ENCODE results near the gene OR8K3. TPM values are rescaled to one million over a fixed set of nuclear protein-coding genes. Genes with fewer than 3 reads are reported as not detected.

Gene OR8K3
- total RNA-seq, 2 donors from 2014 or later = not detected

- Histone ChIP-seq H3K4me3 (no peak within 1 kb of the TSS), H3K4me1 (replicated peaks) (no peaks in the 10 kb centered on the region), H3K36me3 (no peaks in the 10 kb centered on the region), H3K9me3 (no peaks in the 10 kb centered on the region), H3K27me3 (replicated peaks; ENCODE audit: insufficient read depth) (no peaks in the 10 kb centered on the region), H3K27ac (no peak within 1 kb of the TSS)
- TF ChIP-seq POLR2AphosphoS5 (IDR thresholded peaks at IDR 0.05) (no peak), POLR2A (IDR thresholded peaks at IDR 0.05) (no peak), CTCF (IDR thresholded peaks at IDR 0.05) (no peak)
- 83% methylated on average over 2 of the region's 2 CpGs for WGBS
- DNase-seq (ENCODE audit: low spot score) = no peak
- intact Hi-C loops (cut with DNase I) = no loop called here
Observed at GRCh38 chr11:56353991-56354390, 39.0 kb downstream of the OR8K3 start, which contains the start of gene OR8J1. Gene OR8J1 (plus strand): TSS chr11:56354291. CDS start chr11:56360247, 5,956 bp downstream.

Other genes starting within 250 kb of the OR8K3 start
- not detected for gene OR8I2, start 221.8 kb upstream of the OR8K3 start, total RNA-seq
- gene OR8H2, start 211.5 kb upstream of the OR8K3 start, total RNA-seq = under 1 TPM in 1 of 2 donors, not detected in 1; 0.57 TPM
- not detected for gene OR8H3, start 192.8 kb upstream of the OR8K3 start, total RNA-seq
- gene OR8J3, start 174.9 kb upstream of the OR8K3 start, total RNA-seq = not detected
- gene OR8K5, start 154.8 kb upstream of the OR8K3 start, total RNA-seq = not detected
- gene OR5J2, start 138.5 kb upstream of the OR8K3 start, total RNA-seq = not detected
- not detected for gene OR5T2, start 80.9 kb upstream of the OR8K3 start, total RNA-seq
- gene OR5T3, start 62.9 kb upstream of the OR8K3 start, total RNA-seq = not detected
- gene OR5T1, start 41.0 kb upstream of the OR8K3 start, total RNA-seq = not detected
- gene OR8H1, start 22.9 kb upstream of the OR8K3 start, total RNA-seq = not detected
- gene OR8K1, start 30.9 kb downstream of the OR8K3 start, total RNA-seq = 1 to 10 TPM in 1 of 2 donors, not detected in 1; 1.6 TPM
- not detected for gene OR8J1, start 39.1 kb downstream of the OR8K3 start, total RNA-seq
- gene OR8U1, start 60.5 kb downstream of the OR8K3 start, total RNA-seq = not detected
- not detected for gene OR5AL1, start 97.6 kb downstream of the OR8K3 start, total RNA-seq
- gene OR5M3, start 158.2 kb downstream of the OR8K3 start, total RNA-seq = not detected
- not detected for gene OR5M8, start 176.2 kb downstream of the OR8K3 start, total RNA-seq
- not detected for gene OR5M11, start 228.1 kb downstream of the OR8K3 start, total RNA-seq